ENCODE data around the gene ZFP92.
A peak's percentile ranks its signal among the peaks of the same experiment; 100 is the strongest.

Gene ZFP92

GRCh38 chrX:153457827-153458466 lies 46.7 kb downstream of the ZFP92 start:
- no peak for DNase-seq

- DNase-seq, result no peak
These were observed 47.2 kb downstream of the ZFP92 start for GRCh38 chrX:153458476-153458875.

GRCh38 chrX:153459986-153460385 lies 48.7 kb downstream of the ZFP92 start:
- no peak for DNase-seq

- DNase-seq, result peak; percentile 25
These were observed 49.6 kb downstream of the ZFP92 start for GRCh38 chrX:153460826-153461225.
